ENCODE results near the gene EIPR1. TPM values are rescaled to one million over a fixed set of nuclear protein-coding genes. Genes with fewer than 3 reads are reported as not detected.

Gene EIPR1
- total and polyA plus RNA-seq, 2 of the 4 experiments (the other 2 are of a cell fraction) = 46.5 to 67.4 TPM

DNA sequence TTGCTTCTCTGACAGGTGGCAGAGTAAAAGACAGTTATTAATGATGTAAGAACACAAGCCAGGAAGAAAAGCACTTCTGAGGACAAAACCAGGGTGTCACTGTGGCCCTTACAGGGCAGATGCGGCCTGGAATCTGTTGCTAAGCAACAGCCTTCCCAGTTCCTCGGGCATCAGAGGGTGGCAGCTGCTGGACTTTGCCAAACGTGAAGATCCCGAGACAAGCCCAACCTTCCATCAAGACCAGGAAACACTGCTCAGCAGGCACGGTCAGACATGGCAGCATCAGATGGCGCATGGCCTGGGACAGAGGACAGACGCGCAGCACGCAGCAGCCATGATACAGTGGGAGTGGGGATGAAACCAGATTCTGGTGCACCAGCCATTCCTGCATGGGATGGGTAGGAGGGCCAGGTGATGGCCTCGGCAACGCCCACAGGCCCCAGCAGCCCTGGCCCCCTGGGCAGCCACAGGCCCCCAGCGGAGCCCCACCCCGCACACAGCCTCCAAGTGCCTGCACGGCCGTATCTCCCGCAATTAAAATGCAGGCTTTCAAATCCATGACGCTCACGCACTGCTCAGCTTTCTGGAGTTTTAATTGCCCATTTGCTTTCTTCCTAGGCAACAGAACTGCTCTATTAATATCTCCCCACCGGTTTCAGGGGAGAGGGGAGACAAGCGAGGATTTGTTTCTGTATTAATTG lies 89.0 kb downstream of the EIPR1 start:
- H3K4me3 ChIP-seq (ENCODE audit: insufficient read depth, low read depth, low read length) = no peak overlapping the region
- no TSS peak for BruUV-seq (replicated peaks)
- no peak overlapping the region for H3K14ac ChIP-seq (replicated peaks; ENCODE audit: low read depth, low read length)
- H2BK120ac ChIP-seq (ENCODE audit: low read depth, low read length) = no peak overlapping the region
- H4K5ac ChIP-seq (ENCODE audit: low read depth, low read length) = no peak overlapping the region
- no peak overlapping the region for H2BK5ac ChIP-seq (ENCODE audit: low read depth, low read length, poor library complexity, severe bottlenecking)
- H3K4ac ChIP-seq (ENCODE audit: low read depth, low read length) = no peak overlapping the region
- no peak overlapping the region for H3K18ac ChIP-seq (ENCODE audit: low read depth, low read length)
- ChIA-PET POLR2A (ENCODE audit: unreplicated experiment) (no interaction called here), CTCF (no interaction called here)
- no peak overlapping the region for H2AK5ac ChIP-seq (ENCODE audit: low read depth, low read length)
- intact Hi-C loops (cut with micrococcal nuclease) = no loop called here
- TF ChIP-seq FOS (IDR thresholded peaks at IDR 0.05; ENCODE audit: low read depth, low read length) = no peak
- TF ChIP-seq MXI1 (IDR thresholded peaks at IDR 0.05; ENCODE audit: borderline replicate concordance, low read depth, low read length) = no peak
- no peak for TF ChIP-seq MAZ (IDR thresholded peaks at IDR 0.05; ENCODE audit: borderline replicate concordance, low read depth, low read length)
- no peak for TF ChIP-seq POLR2A (IDR thresholded peaks at IDR 0.05; ENCODE audit: low read depth, low read length)
- no peak for TF ChIP-seq RFX5 (IDR thresholded peaks at IDR 0.05; ENCODE audit: low read depth, low read length)
- TF ChIP-seq, protein P1, sequence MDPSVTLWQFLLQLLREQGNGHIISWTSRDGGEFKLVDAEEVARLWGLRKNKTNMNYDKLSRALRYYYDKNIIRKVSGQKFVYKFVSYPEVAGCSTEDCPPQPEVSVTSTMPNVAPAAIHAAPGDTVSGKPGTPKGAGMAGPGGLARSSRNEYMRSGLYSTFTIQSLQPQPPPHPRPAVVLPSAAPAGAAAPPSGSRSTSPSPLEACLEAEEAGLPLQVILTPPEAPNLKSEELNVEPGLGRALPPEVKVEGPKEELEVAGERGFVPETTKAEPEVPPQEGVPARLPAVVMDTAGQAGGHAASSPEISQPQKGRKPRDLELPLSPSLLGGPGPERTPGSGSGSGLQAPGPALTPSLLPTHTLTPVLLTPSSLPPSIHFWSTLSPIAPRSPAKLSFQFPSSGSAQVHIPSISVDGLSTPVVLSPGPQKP (IDR thresholded peaks at IDR 0.05; ENCODE audit: borderline replicate concordance, low read depth, low read length) = no peak
- TF ChIP-seq, protein P2, sequence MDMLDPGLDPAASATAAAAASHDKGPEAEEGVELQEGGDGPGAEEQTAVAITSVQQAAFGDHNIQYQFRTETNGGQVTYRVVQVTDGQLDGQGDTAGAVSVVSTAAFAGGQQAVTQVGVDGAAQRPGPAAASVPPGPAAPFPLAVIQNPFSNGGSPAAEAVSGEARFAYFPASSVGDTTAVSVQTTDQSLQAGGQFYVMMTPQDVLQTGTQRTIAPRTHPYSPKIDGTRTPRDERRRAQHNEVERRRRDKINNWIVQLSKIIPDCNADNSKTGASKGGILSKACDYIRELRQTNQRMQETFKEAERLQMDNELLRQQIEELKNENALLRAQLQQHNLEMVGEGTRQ (IDR thresholded peaks at IDR 0.05; ENCODE audit: low read depth, low read length) = no peak
- TF ChIP-seq, protein P3, sequence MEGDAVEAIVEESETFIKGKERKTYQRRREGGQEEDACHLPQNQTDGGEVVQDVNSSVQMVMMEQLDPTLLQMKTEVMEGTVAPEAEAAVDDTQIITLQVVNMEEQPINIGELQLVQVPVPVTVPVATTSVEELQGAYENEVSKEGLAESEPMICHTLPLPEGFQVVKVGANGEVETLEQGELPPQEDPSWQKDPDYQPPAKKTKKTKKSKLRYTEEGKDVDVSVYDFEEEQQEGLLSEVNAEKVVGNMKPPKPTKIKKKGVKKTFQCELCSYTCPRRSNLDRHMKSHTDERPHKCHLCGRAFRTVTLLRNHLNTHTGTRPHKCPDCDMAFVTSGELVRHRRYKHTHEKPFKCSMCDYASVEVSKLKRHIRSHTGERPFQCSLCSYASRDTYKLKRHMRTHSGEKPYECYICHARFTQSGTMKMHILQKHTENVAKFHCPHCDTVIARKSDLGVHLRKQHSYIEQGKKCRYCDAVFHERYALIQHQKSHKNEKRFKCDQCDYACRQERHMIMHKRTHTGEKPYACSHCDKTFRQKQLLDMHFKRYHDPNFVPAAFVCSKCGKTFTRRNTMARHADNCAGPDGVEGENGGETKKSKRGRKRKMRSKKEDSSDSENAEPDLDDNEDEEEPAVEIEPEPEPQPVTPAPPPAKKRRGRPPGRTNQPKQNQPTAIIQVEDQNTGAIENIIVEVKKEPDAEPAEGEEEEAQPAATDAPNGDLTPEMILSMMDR (conservative IDR thresholded peaks at IDR 0.05; ENCODE audit: low read depth, low read length) = no peak
- TF ChIP-seq RAD21 (IDR thresholded peaks at IDR 0.05; ENCODE audit: low read length) = no peak
- TF ChIP-seq CEBPB (IDR thresholded peaks at IDR 0.05; ENCODE audit: low read depth, low read length) = no peak
- no peak for TF ChIP-seq RCOR1 (IDR thresholded peaks at IDR 0.05; ENCODE audit: insufficient replicate concordance, low read length)
- TF ChIP-seq CHD1 (IDR thresholded peaks at IDR 0.05; ENCODE audit: low read depth, low read length) = no peak
- TF ChIP-seq NFE2L2 (IDR thresholded peaks at IDR 0.05; ENCODE audit: low read depth, low read length) = no peak
- TF ChIP-seq MAFK (IDR thresholded peaks at IDR 0.05; ENCODE audit: low read depth, low read length) = no peak
- no peak for TF ChIP-seq BHLHE40 (IDR thresholded peaks at IDR 0.05; ENCODE audit: low read depth, low read length)
- no peak for TF ChIP-seq SMC3 (IDR thresholded peaks at IDR 0.05; ENCODE audit: low read depth, low read length)
- no peak overlapping the region for H3K56ac ChIP-seq (ENCODE audit: extremely low read depth, insufficient read depth, low read length)
- ATAC-seq (ENCODE audit: low read depth) = no peak
- WGBS, 2 experiments (ENCODE audit: extremely low coverage in 2 of 2, insufficient read length in 1 of 2) = 88% methylated on average over 2 of the region's 20 CpGs; no CpG with 5 or more reads in 1 of the 2 experiments
- no peak overlapping the region for H2BK15ac ChIP-seq (ENCODE audit: low read depth, low read length)
- H3K9me1 ChIP-seq (ENCODE audit: insufficient read depth, low read length) = no peaks in the 10 kb centered on the region; the same call in 1 of the 2 replicates
- H2AFZ ChIP-seq (replicated peaks; ENCODE audit: low read length, poor library complexity) = no peak overlapping the region
- H3K4me2 ChIP-seq (ENCODE audit: low read depth, low read length) = no peak overlapping the region
- no peak overlapping the region for H3K9ac ChIP-seq (ENCODE audit: low read depth, low read length)
- H4K20me1 ChIP-seq (ENCODE audit: insufficient read depth, low read length) = no peaks in the 10 kb centered on the region; the same call in 1 of the 2 replicates
- H3K4me1 ChIP-seq (ENCODE audit: control insufficient read depth, insufficient read depth, low read length) = no peaks in the 10 kb centered on the region
- H4K91ac ChIP-seq (ENCODE audit: insufficient read depth, low read depth, low read length) = no peak overlapping the region
- H3K27ac ChIP-seq (ENCODE audit: insufficient read depth, low read length) = no peak overlapping the region
- no peaks in the 10 kb centered on the region for H3K36me3 ChIP-seq (ENCODE audit: control insufficient read depth, insufficient read depth, low read length)
- H2BK20ac ChIP-seq (ENCODE audit: low read depth, low read length) = no peak overlapping the region
- DNase-seq = no peak
- H3K23ac ChIP-seq (ENCODE audit: low read depth, low read length) = no peak overlapping the region
- peaks cover 3 to 13% of the 10 kb centered on the region in 2 experiments; a peak in 3 of 4 replicates for H3K79me1 ChIP-seq (ENCODE audit: low read depth in 1 of 2, low read length in 2 of 2)
- dilution Hi-C loops (cut with HindIII; ENCODE audit: low sequenced_read_pairs, unreplicated experiment) = no loop called here
- H3K9me3 ChIP-seq (ENCODE audit: control insufficient read depth, insufficient read depth, low read length) = no peaks in the 10 kb centered on the region
- no peak overlapping the region for H4K8ac ChIP-seq (ENCODE audit: low read depth in 2 of 2, low read length in 2 of 2)
- in situ Hi-C loops (cut with MboI; ENCODE audit: low sequenced_read_pairs) = no loop called here
- no peaks in the 10 kb centered on the region for H3K27me3 ChIP-seq (ENCODE audit: control insufficient read depth, insufficient read depth, low read length)
- no peak overlapping the region for H2AK9ac ChIP-seq (replicated peaks; ENCODE audit: low read depth, low read length, poor library complexity)

Data from IMR-90 (cell line).